GM19452 (cell line): ENCODE measurements around the gene SFSWAP.

Source experiments
- ATAC-seq: cut with Tn5 transposase; IDR thresholded peaks from one replicate; pipeline ENCODE4 v1.9.1; 2021; ENCODE audit not compliant: unreplicated experiment

The SFSWAP gene

GRCh38 chr12:131784909-131785762 lies 74.2 kb downstream of the SFSWAP start:
- ATAC-seq: no peak

- no peak for ATAC-seq
Observed at GRCh38 chr12:131785763-131786330, 75.0 kb downstream of the SFSWAP start.

- no peak for ATAC-seq
Observed at GRCh38 chr12:131786331-131786730, 75.4 kb downstream of the SFSWAP start.

GRCh38 chr12:131787143-131787660 lies 76.3 kb downstream of the SFSWAP start:
- no peak for ATAC-seq

- ATAC-seq: no peak
Observed at GRCh38 chr12:131788070-131788469, 77.2 kb downstream of the SFSWAP start.

- ATAC-seq: no peak
Observed at GRCh38 chr12:131789638-131790037, 78.7 kb downstream of the SFSWAP start.

- no peak for ATAC-seq
Observed at GRCh38 chr12:131793243-131794022, 82.5 kb downstream of the SFSWAP start.

- no peak for ATAC-seq
Observed at GRCh38 chr12:131794061-131794460, 83.2 kb downstream of the SFSWAP start.

GRCh38 chr12:131794573-131794972 lies 83.7 kb downstream of the SFSWAP start:
- ATAC-seq: no peak

GRCh38 chr12:131795064-131795463 lies 84.2 kb downstream of the SFSWAP start:
- ATAC-seq: no peak

- no peak for ATAC-seq
Observed at GRCh38 chr12:131795690-131796410, 85.0 kb downstream of the SFSWAP start.

GRCh38 chr12:131796411-131796736 lies 85.5 kb downstream of the SFSWAP start:
- ATAC-seq: no peak

GRCh38 chr12:131796754-131797587 lies 86.1 kb downstream of the SFSWAP start:
- no peak for ATAC-seq

- no peak for ATAC-seq
Observed at GRCh38 chr12:131797588-131797934, 86.7 kb downstream of the SFSWAP start.

GRCh38 chr12:131799195-131799594 lies 88.3 kb downstream of the SFSWAP start:
- ATAC-seq: no peak

GRCh38 chr12:131799828-131800593 lies 89.1 kb downstream of the SFSWAP start:
- no peak for ATAC-seq

- ATAC-seq: no peak
Observed at GRCh38 chr12:131800594-131801135, 89.8 kb downstream of the SFSWAP start.

- ATAC-seq: no peak
Observed at GRCh38 chr12:131801254-131801866, 90.5 kb downstream of the SFSWAP start.
